ENCODE measurements around the gene MED13L.

DNA sequence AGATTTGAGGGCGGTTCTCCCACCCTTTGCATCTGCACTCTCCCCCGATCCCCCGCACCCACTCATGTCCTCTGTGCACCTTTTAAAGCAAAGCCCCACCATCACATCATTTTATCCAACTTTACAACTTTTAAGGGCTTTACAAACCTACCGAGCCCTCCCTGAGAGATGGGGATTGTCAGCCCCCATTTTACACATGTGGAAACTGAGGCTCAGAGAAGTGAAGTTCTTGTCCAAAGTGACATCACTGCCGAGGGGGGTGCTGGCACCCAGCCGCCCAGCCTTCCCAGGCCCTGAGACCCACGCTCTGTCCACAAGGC, 334.2 kb downstream of the MED13L start:
- TF ChIP-seq, protein P1, sequence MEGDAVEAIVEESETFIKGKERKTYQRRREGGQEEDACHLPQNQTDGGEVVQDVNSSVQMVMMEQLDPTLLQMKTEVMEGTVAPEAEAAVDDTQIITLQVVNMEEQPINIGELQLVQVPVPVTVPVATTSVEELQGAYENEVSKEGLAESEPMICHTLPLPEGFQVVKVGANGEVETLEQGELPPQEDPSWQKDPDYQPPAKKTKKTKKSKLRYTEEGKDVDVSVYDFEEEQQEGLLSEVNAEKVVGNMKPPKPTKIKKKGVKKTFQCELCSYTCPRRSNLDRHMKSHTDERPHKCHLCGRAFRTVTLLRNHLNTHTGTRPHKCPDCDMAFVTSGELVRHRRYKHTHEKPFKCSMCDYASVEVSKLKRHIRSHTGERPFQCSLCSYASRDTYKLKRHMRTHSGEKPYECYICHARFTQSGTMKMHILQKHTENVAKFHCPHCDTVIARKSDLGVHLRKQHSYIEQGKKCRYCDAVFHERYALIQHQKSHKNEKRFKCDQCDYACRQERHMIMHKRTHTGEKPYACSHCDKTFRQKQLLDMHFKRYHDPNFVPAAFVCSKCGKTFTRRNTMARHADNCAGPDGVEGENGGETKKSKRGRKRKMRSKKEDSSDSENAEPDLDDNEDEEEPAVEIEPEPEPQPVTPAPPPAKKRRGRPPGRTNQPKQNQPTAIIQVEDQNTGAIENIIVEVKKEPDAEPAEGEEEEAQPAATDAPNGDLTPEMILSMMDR (conservative IDR thresholded peaks at IDR 0.05 in 1 of 2, IDR thresholded peaks at IDR 0.05 in 1 of 2; ENCODE audit: low read depth in 1 of 2, low read length in 2 of 2) = no peak
- TF ChIP-seq EZH2 (IDR thresholded peaks at IDR 0.05; ENCODE audit: low read length, missing control alignments) = no peak
